NCI-H1436 (cell line): ENCODE results near the gene ASPA.
"Not testable (repeated sequence)": the region's sequence is repeated elsewhere in the genome, so short reads cannot be mapped to it uniquely, and the experiment has no call there.

Experiments used
- DNase-seq: peaks from one replicate; lab custom pipeline; 2025; lab: John Stamatoyannopoulos, UW

Gene ASPA

GRCh38 chr17:3475812-3476610 lies at the start of gene ASPA:
Gene ASPA, plus strand, starts transcription at chr17:3475997. Its CDS starts 163 bp downstream, at chr17:3476160.
- no peak for DNase-seq

GRCh38 chr17:3433215-3433614 lies 42.6 kb upstream of the ASPA start:
- not testable (repeated sequence) for DNase-seq

- DNase-seq = no peak
These were observed 42.1 kb upstream of the ASPA start, which contains the start of gene OR1E2 for GRCh38 chr17:3433741-3434140. Gene OR1E2, minus strand, starts transcription at chr17:3433841. Its CDS starts 0 bp downstream, at chr17:3433841.

GRCh38 chr17:3438368-3438767 lies 37.4 kb upstream of the ASPA start:
- DNase-seq = no peak

- no peak for DNase-seq
These were observed 35.3 kb upstream of the ASPA start for GRCh38 chr17:3440451-3440850.

- no peak for DNase-seq
These were observed 28.2 kb upstream of the ASPA start for GRCh38 chr17:3447625-3448024.

GRCh38 chr17:3448059-3448665 lies 27.6 kb upstream of the ASPA start:
- no peak for DNase-seq

GRCh38 chr17:3466355-3466754 lies 9.4 kb upstream of the ASPA start:
- DNase-seq = not testable (repeated sequence)

GRCh38 chr17:3469529-3469928 lies 6.3 kb upstream of the ASPA start:
- no peak for DNase-seq

GRCh38 chr17:3471599-3471998 lies 4.2 kb upstream of the ASPA start, which contains the start of gene SPATA22:
Gene SPATA22, minus strand, starts transcription at chr17:3471819. Its CDS starts 2,494 bp downstream, at chr17:3469325.
- DNase-seq = no peak

- no peak for DNase-seq
These were observed 3.7 kb upstream of the ASPA start for GRCh38 chr17:3472137-3472536.

GRCh38 chr17:3474212-3474611 lies 1.6 kb upstream of the ASPA start:
- DNase-seq = no peak

- no peak for DNase-seq
These were observed 529 bp upstream of the ASPA start for GRCh38 chr17:3475251-3475685.

- no peak for DNase-seq
These were observed 4.2 kb downstream of the ASPA start for GRCh38 chr17:3479988-3480387.

- DNase-seq = no peak
These were observed 7.1 kb downstream of the ASPA start for GRCh38 chr17:3482852-3483251.

GRCh38 chr17:3485481-3486068 lies 9.8 kb downstream of the ASPA start:
- DNase-seq = no peak

GRCh38 chr17:3497101-3497500 lies 21.3 kb downstream of the ASPA start:
- no peak for DNase-seq

- no peak for DNase-seq
These were observed 25.5 kb downstream of the ASPA start for GRCh38 chr17:3501344-3501743.

GRCh38 chr17:3502466-3502865 lies 26.7 kb downstream of the ASPA start:
- no peak for DNase-seq

- no peak for DNase-seq
These were observed 27.5 kb downstream of the ASPA start for GRCh38 chr17:3503285-3503684.

- no peak for DNase-seq
These were observed 29.2 kb downstream of the ASPA start for GRCh38 chr17:3505008-3505407.

GRCh38 chr17:3506054-3506453 lies 30.3 kb downstream of the ASPA start:
- no peak for DNase-seq

- DNase-seq = no peak
These were observed 31.3 kb downstream of the ASPA start for GRCh38 chr17:3507071-3507470.
